ENCODE results near the gene MAML3. TPM values are rescaled to one million over a fixed set of nuclear protein-coding genes. Genes with fewer than 3 reads are reported as not detected.
A peak's percentile ranks its signal among the peaks of the same experiment; 100 is the strongest.

MAML3 gene
- total and polyA plus RNA-seq, 2 experiments from 2014 or later: 1.7 to 6.5 TPM

- ATAC-seq: peak; percentile 65
- peak overlapping the region; percentile 52; the same call in 1 of the 2 replicates for H3K27ac ChIP-seq (ENCODE audit: low read depth)
- H3K4me2 ChIP-seq: 0 out of 2 replicates have a peak overlapping the region, but pooled peaks have one; percentile 53
- Mint-ChIP-seq H3K9me3 (no peaks in the 10 kb centered on the region), H3K4me1 (peaks cover 30% of the 10 kb centered on the region), H3K27ac (peak overlapping the region; percentile 6), H3K4me3 (no peak overlapping the region; the same call in 2 of the 3 replicates), H3K36me3 (ENCODE audit: low read depth) (no peaks in the 10 kb centered on the region), H3K27me3 (ENCODE audit: insufficient read depth, low read depth, poor library complexity) (peaks cover 4% of the 10 kb centered on the region)
- TF ChIP-seq CREB1 (CRISPR knock-in tag; IDR thresholded peaks at IDR 0.05; ENCODE audit: low read depth) (no peak), JUNB (IDR thresholded peaks at IDR 0.05; ENCODE audit: unreplicated experiment) (no peak), ETS1 (IDR thresholded peaks at IDR 0.05) (no peak), ZNF114 (CRISPR knock-in tag; IDR thresholded peaks at IDR 0.05) (no peak), REST (IDR thresholded peaks at IDR 0.05; ENCODE audit: unreplicated experiment) (no peak), ZNF462 (CRISPR knock-in tag; IDR thresholded peaks at IDR 0.05) (no peak), ZNF331 (CRISPR knock-in tag; IDR thresholded peaks at IDR 0.05; ENCODE audit: low read depth) (no peak), EZH2 (IDR thresholded peaks at IDR 0.05; ENCODE audit: low read depth, unreplicated experiment) (no peak), EZH2phosphoT487 (IDR thresholded peaks at IDR 0.05; ENCODE audit: unreplicated experiment) (no peak), POLR2AphosphoS5 (IDR thresholded peaks at IDR 0.05; ENCODE audit: low read depth) (no peak), STAT1 (IDR thresholded peaks at IDR 0.05; ENCODE audit: unreplicated experiment) (no peak)
- no peaks in the 10 kb centered on the region for H3K79me2 ChIP-seq (replicated peaks; ENCODE audit: insufficient read depth)
- no peaks in the 10 kb centered on the region for H3F3A ChIP-seq (replicated peaks; ENCODE audit: low read depth)
- H3K4me3 ChIP-seq: no peak overlapping the region
- H3K4me1 ChIP-seq (ENCODE audit: insufficient read depth): peaks cover 24% of the 10 kb centered on the region
- H3K9me2 ChIP-seq (ENCODE audit: insufficient read depth): no peaks in the 10 kb centered on the region
- H2AFZ ChIP-seq: peak overlapping the region; percentile 53
- H3K36me3 ChIP-seq (ENCODE audit: insufficient read depth): no peaks in the 10 kb centered on the region
- no peaks in the 10 kb centered on the region for H4K20me1 ChIP-seq (replicated peaks; ENCODE audit: insufficient read depth)
- no peaks in the 10 kb centered on the region for H3K27me3 ChIP-seq (ENCODE audit: insufficient read depth)
- peak; percentile 50 for DNase-seq (ENCODE audit: low spot score)
Measured at GRCh38 chr4:139783741-139784484, 370.1 kb downstream of the MAML3 start.
